ENCODE measurements around the gene DYNC1LI1.

Gene DYNC1LI1

DNA sequence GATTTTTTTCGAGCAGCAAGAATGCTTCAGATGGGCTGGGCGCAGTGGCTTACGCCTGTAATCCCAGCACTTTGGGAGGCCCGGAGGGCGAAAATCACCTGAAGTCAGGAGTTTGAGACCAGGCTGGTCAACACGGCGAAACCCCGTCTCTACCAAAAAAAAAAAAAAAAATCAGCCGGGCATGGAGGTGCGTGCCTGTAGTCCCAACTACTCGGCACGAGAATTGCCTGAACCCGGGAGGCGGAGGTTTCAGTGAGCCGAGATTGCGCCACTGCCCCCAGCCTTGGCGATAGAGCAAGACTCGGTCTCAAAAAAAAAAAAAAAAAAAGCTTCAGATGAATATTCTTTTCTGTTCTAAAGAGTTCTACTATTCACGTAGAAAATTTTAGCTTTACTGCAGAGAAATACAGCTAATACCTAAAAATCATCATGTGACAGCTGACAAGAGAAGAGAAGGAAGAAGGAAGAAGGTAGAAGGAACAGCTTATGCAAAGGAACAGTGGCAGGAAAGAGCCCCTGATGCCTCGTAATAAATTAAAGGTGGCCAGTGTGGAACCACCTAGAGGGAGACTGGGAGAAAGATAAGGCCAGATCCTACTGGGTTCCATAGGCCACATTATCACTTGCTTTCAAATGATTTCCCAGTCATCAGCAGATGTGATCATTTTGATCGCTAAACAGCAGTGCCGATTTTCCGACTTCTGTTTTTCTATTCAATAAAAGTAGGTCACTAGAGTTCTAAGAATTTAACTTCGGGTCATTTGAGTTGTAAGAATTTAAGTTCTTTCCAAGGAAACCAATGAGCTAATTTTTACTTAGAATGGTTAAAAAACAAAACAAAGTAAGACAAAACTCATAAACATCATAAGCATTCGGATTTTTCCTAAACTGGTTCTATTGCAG is 69.5 kb downstream of the DYNC1LI1 start:
- no peak for TF ChIP-seq ZBTB7A (IDR thresholded peaks at IDR 0.05; ENCODE audit: low read depth)
- TF ChIP-seq USF1 (IDR thresholded peaks at IDR 0.05), result no peak
- no peak for TF ChIP-seq TCF12 (IDR thresholded peaks at IDR 0.05; ENCODE audit: low read depth)
- TF ChIP-seq, protein P1, sequence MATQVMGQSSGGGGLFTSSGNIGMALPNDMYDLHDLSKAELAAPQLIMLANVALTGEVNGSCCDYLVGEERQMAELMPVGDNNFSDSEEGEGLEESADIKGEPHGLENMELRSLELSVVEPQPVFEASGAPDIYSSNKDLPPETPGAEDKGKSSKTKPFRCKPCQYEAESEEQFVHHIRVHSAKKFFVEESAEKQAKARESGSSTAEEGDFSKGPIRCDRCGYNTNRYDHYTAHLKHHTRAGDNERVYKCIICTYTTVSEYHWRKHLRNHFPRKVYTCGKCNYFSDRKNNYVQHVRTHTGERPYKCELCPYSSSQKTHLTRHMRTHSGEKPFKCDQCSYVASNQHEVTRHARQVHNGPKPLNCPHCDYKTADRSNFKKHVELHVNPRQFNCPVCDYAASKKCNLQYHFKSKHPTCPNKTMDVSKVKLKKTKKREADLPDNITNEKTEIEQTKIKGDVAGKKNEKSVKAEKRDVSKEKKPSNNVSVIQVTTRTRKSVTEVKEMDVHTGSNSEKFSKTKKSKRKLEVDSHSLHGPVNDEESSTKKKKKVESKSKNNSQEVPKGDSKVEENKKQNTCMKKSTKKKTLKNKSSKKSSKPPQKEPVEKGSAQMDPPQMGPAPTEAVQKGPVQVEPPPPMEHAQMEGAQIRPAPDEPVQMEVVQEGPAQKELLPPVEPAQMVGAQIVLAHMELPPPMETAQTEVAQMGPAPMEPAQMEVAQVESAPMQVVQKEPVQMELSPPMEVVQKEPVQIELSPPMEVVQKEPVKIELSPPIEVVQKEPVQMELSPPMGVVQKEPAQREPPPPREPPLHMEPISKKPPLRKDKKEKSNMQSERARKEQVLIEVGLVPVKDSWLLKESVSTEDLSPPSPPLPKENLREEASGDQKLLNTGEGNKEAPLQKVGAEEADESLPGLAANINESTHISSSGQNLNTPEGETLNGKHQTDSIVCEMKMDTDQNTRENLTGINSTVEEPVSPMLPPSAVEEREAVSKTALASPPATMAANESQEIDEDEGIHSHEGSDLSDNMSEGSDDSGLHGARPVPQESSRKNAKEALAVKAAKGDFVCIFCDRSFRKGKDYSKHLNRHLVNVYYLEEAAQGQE (IDR thresholded peaks at IDR 0.05; ENCODE audit: low read depth), result no peak
- TF ChIP-seq FOXM1 (IDR thresholded peaks at IDR 0.05; ENCODE audit: borderline replicate concordance, low read depth), result no peak
- TF ChIP-seq TAF1 (IDR thresholded peaks at IDR 0.05; ENCODE audit: low read depth), result no peak
- no peak for TF ChIP-seq TEAD4 (IDR thresholded peaks at IDR 0.05)
- no peak for TF ChIP-seq CREB1 (IDR thresholded peaks at IDR 0.05; ENCODE audit: low read depth)
- TF ChIP-seq NFIC (IDR thresholded peaks at IDR 0.05), result no peak
- TF ChIP-seq, protein P2, sequence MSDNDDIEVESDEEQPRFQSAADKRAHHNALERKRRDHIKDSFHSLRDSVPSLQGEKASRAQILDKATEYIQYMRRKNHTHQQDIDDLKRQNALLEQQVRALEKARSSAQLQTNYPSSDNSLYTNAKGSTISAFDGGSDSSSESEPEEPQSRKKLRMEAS (IDR thresholded peaks at IDR 0.05), result no peak
- TF ChIP-seq RAD21 (IDR thresholded peaks at IDR 0.05; ENCODE audit: low read depth), result no peak
- no peak for TF ChIP-seq EP300 (IDR thresholded peaks at IDR 0.05; ENCODE audit: borderline replicate concordance)
- no peak for TF ChIP-seq CEBPB (IDR thresholded peaks at IDR 0.05)
- no peak for TF ChIP-seq YY1 (IDR thresholded peaks at IDR 0.05; ENCODE audit: low read depth)
- TF ChIP-seq EGR1 (IDR thresholded peaks at IDR 0.05), result no peak

- no peak for TF ChIP-seq YY1 (IDR thresholded peaks at IDR 0.05; ENCODE audit: low read depth)
These were observed 70.4 kb downstream of the DYNC1LI1 start for GRCh38 chr3:32500231-32500630.

DNA sequence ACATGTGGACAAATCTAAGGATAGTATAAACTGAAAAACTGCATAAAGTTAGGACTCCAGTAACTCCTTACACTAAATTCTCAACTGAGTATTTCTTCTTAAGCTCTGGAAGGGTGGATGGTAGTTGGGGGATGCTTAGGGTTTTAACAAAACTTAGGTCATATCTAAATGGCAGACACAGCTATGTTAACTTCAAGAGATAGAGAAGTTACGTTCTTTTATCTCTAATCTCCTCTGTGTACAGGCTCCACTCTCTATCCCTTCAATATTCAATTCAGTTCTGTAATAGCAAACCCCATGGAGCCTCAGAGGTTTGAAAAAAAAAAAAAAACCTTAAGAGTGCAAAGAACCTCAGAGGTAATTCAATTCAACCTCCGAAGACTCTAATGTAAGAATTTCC is 71.1 kb downstream of the DYNC1LI1 start:
- no peak for TF ChIP-seq RAD21 (IDR thresholded peaks at IDR 0.05; ENCODE audit: low read depth)
- TF ChIP-seq USF1 (IDR thresholded peaks at IDR 0.05), result no peak
- TF ChIP-seq FOXM1 (IDR thresholded peaks at IDR 0.05; ENCODE audit: borderline replicate concordance, low read depth), result no peak
- TF ChIP-seq TAF1 (IDR thresholded peaks at IDR 0.05; ENCODE audit: low read depth), result no peak

- no peak for TF ChIP-seq ZBTB7A (IDR thresholded peaks at IDR 0.05; ENCODE audit: low read depth)
- TF ChIP-seq TCF12 (IDR thresholded peaks at IDR 0.05; ENCODE audit: low read depth), result no peak
- no peak for TF ChIP-seq CEBPB (IDR thresholded peaks at IDR 0.05)
- no peak for TF ChIP-seq FOXM1 (IDR thresholded peaks at IDR 0.05; ENCODE audit: borderline replicate concordance, low read depth)
- TF ChIP-seq, protein P1 (IDR thresholded peaks at IDR 0.05; ENCODE audit: low read depth), result no peak
- TF ChIP-seq USF1 (IDR thresholded peaks at IDR 0.05), result no peak
- TF ChIP-seq, protein P2 (IDR thresholded peaks at IDR 0.05), result no peak
- no peak for TF ChIP-seq TEAD4 (IDR thresholded peaks at IDR 0.05)
- no peak for TF ChIP-seq RAD21 (IDR thresholded peaks at IDR 0.05; ENCODE audit: low read depth)
These were observed 71.7 kb downstream of the DYNC1LI1 start for GRCh38 chr3:32498992-32499391.

- TF ChIP-seq FOXM1 (IDR thresholded peaks at IDR 0.05; ENCODE audit: borderline replicate concordance, low read depth), result no peak
- no peak for TF ChIP-seq YY1 (IDR thresholded peaks at IDR 0.05; ENCODE audit: low read depth)
- TF ChIP-seq NFIC (IDR thresholded peaks at IDR 0.05), result no peak
- no peak for TF ChIP-seq USF1 (IDR thresholded peaks at IDR 0.05)
- no peak for TF ChIP-seq CEBPB (IDR thresholded peaks at IDR 0.05)
- TF ChIP-seq TEAD4 (IDR thresholded peaks at IDR 0.05), result no peak
- TF ChIP-seq, protein P2 (IDR thresholded peaks at IDR 0.05), result no peak
- no peak for TF ChIP-seq ZBTB7A (IDR thresholded peaks at IDR 0.05; ENCODE audit: low read depth)
- no peak for TF ChIP-seq EGR1 (IDR thresholded peaks at IDR 0.05)
- TF ChIP-seq TCF12 (IDR thresholded peaks at IDR 0.05; ENCODE audit: low read depth), result no peak
- TF ChIP-seq, protein P1 (IDR thresholded peaks at IDR 0.05; ENCODE audit: low read depth), result no peak
- TF ChIP-seq CREB1 (IDR thresholded peaks at IDR 0.05; ENCODE audit: low read depth), result no peak
- TF ChIP-seq RAD21 (IDR thresholded peaks at IDR 0.05; ENCODE audit: low read depth), result no peak
- TF ChIP-seq TAF1 (IDR thresholded peaks at IDR 0.05; ENCODE audit: low read depth), result no peak
- TF ChIP-seq EP300 (IDR thresholded peaks at IDR 0.05; ENCODE audit: borderline replicate concordance), result no peak
These were observed 72.4 kb downstream of the DYNC1LI1 start for GRCh38 chr3:32498252-32498651.
